ENCODE measurements around the gene CCNYL1. TPM values are rescaled to one million over a fixed set of nuclear protein-coding genes. Genes with fewer than 3 reads are reported as not detected.

The CCNYL1 gene
- total RNA-seq, 1 donor from 2014 or later = 7.6 TPM

DNA sequence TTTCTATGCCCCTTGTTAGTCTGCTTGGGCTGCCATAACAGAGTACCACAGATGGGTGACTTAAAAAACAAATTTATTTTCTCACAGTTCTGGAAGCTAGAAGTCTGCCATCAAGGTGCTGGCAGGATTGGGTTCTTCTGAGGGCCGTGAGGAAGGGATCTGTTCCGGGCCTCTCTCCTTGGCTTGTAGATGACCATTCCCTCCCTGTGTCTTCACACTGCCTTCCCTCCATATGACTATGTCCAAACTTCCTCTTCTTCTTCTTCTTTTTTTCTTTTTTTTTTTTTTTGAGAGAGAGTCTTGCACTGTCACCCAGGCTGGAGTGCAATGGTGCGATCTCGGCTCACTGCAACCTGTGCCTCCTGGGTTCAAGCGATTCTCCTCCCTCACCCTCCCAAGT lies 13.1 kb upstream of the CCNYL1 start:
- Histone ChIP-seq H3K4me1 (no peaks in the 10 kb centered on the region), H3K27ac (replicated peaks) (no peak overlapping the region), H3K9me3 (replicated peaks) (no peaks in the 10 kb centered on the region), H3K4me3 (no peak overlapping the region), H3K27me3 (ENCODE audit: low read depth) (no peaks in the 10 kb centered on the region), H3K36me3 (no peaks in the 10 kb centered on the region)
- DNase-seq = no peak
- intact Hi-C loops (cut with micrococcal nuclease) = no loop called here
- no peak for TF ChIP-seq CTCF (IDR thresholded peaks at IDR 0.05; ENCODE audit: borderline replicate concordance)

DNA sequence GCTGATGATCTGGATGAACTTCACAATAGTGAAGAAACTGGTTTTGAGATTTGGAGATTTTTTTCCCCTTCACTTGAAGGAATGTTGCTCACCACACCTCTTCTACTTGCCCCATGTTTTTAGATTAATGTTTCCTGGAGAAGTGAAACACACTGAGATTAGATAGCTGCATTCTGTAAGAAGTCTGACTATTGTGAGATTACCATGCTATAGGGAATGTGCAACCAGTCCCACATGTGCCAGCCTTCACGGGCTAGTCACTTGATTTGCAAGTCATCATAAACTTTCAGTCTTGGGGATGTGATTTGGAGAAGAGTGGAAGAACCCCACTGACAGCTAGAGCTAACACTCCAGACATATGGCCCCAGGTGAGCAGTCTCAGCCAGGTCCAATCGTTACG lies 7.4 kb upstream of the CCNYL1 start:
- no peaks in the 10 kb centered on the region for H3K9me3 ChIP-seq (replicated peaks)
- no peak overlapping the region for H3K27ac ChIP-seq (replicated peaks)
- intact Hi-C loops (cut with micrococcal nuclease) = no loop called here
- no peak for TF ChIP-seq CTCF (IDR thresholded peaks at IDR 0.05; ENCODE audit: borderline replicate concordance)
- H3K27me3 ChIP-seq (ENCODE audit: low read depth) = no peaks in the 10 kb centered on the region
- no peaks in the 10 kb centered on the region for H3K36me3 ChIP-seq
- H3K4me3 ChIP-seq = no peak overlapping the region
- DNase-seq = no peak
- no peaks in the 10 kb centered on the region for H3K4me1 ChIP-seq

GRCh38 chr2:207704671-207705070 lies 6.8 kb upstream of the CCNYL1 start:
- DNase-seq = no peak
- H3K4me3 ChIP-seq = no peak overlapping the region
- no peaks in the 10 kb centered on the region for H3K27me3 ChIP-seq (ENCODE audit: low read depth)
- H3K36me3 ChIP-seq = no peaks in the 10 kb centered on the region
- intact Hi-C loops (cut with micrococcal nuclease) = no loop called here
- no peak for TF ChIP-seq CTCF (IDR thresholded peaks at IDR 0.05; ENCODE audit: borderline replicate concordance)
- no peaks in the 10 kb centered on the region for H3K9me3 ChIP-seq (replicated peaks)
- H3K27ac ChIP-seq (replicated peaks) = no peak overlapping the region
- no peaks in the 10 kb centered on the region for H3K4me1 ChIP-seq

GRCh38 chr2:207706936-207707860 lies 4.2 kb upstream of the CCNYL1 start:
- Histone ChIP-seq H3K9me3 (replicated peaks) (no peaks in the 10 kb centered on the region), H3K4me3 (no peak overlapping the region), H3K36me3 (no peaks in the 10 kb centered on the region), H3K27ac (replicated peaks) (no peak overlapping the region), H3K27me3 (ENCODE audit: low read depth) (no peaks in the 10 kb centered on the region), H3K4me1 (peaks cover 15% of the 10 kb centered on the region)
- no peak for TF ChIP-seq CTCF (IDR thresholded peaks at IDR 0.05; ENCODE audit: borderline replicate concordance)
- no peak for DNase-seq
- intact Hi-C loops (cut with micrococcal nuclease) = no loop called here

DNA sequence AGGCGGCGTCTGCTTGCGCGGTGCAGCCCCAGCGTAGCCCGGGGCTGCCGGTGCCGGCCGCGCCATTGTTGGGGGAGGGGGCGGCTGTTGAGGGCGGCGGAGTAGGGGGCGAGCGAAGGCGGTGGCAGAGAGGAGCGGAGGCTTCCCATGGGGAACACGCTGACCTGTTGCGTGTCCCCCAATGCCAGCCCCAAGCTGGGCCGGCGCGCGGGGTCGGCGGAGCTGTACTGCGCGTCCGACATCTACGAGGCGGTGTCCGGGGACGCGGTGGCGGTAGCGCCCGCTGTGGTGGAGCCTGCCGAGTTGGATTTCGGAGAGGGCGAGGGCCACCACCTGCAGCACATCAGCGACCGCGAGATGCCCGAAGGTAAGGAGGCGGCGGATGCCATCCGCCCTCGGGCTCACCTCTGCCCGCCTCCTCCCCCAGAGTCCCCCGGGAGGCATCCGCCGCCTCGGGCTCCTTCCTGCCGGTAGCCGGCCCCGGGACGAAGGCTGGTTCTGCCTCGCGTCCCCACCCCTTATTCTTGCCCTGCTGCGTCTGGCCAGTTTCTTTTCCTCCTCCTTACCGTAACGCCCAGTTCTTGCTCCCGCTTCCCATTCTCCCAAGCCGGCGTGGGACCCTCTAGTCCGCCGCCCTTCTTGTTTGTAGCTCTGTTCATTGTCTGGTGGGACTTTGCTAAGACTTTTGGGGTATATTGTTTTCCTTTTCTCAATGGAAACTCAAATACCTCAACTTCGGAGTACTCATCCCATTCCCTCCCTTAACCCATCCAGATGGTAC lies 500 bp downstream of the CCNYL1 start:
- peak; percentile 55 for DNase-seq
- Histone ChIP-seq H3K27ac (replicated peaks) (peak overlapping the region; percentile 96), H3K27me3 (ENCODE audit: low read depth) (no peaks in the 10 kb centered on the region), H3K36me3 (no peaks in the 10 kb centered on the region), H3K4me3 (peak overlapping the region; percentile 98), H3K9me3 (replicated peaks) (no peaks in the 10 kb centered on the region), H3K4me1 (peaks cover 32% of the 10 kb centered on the region)
- no peak for TF ChIP-seq CTCF (IDR thresholded peaks at IDR 0.05; ENCODE audit: borderline replicate concordance)
- intact Hi-C loops (cut with micrococcal nuclease) = no loop called here
